ENCODE measurements around the gene AK6. TPM values are rescaled to one million over a fixed set of nuclear protein-coding genes. Genes with fewer than 3 reads are reported as not detected.
A peak's percentile ranks its signal among the peaks of the same experiment; 100 is the strongest.

Gene AK6
- total RNA-seq, 3 donors from 2014 or later (not counting 1 experiment from before 2014, with no cell fraction given) = 5.8 to 10.8 (median 9.7) TPM

DNA sequence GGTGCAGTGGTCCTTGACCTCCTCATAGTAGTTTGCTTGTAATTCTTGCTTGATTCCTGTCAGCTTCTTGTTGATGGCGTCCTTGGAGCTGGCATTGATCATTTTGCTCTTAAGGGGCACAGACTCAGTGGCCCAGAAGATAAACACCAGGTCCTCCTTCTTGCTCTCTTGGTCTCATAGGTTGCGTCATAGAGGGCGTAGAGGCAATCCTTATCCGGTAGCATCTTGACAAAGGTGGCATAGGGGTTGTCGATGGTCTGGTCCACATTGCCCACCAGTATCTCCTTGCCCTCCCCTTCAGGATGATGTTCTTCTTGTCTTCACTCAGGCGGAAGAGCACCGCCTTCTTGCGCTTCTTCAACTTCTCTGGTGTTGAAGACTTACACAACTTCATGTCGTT, 55.9 kb downstream of the AK6 start:
- Histone ChIP-seq H3K4me3 (ENCODE audit: low read length) (no peak overlapping the region), H3K27ac (ENCODE audit: low read length) (no peak overlapping the region), H3K27me3 (ENCODE audit: control insufficient read depth, insufficient read depth, low read length) (no peaks in the 10 kb centered on the region), H3K4me1 (ENCODE audit: control insufficient read depth, insufficient read depth, low read length) (no peaks in the 10 kb centered on the region), H3K36me3 (ENCODE audit: control insufficient read depth, insufficient read depth, low read length) (peaks cover 5% of the 10 kb centered on the region), H3K9me3 (ENCODE audit: control insufficient read depth, insufficient read depth, low read length) (peaks cover 3% of the 10 kb centered on the region)
- H3K9me3 Mint-ChIP-seq = no peaks in the 10 kb centered on the region
- DNase-seq = no peak
- H3K27ac Mint-ChIP-seq = no peak overlapping the region
- H3K36me3 Mint-ChIP-seq = peaks cover 6% of the 10 kb centered on the region
- no peak overlapping the region for H3K4me3 Mint-ChIP-seq
- H3K27me3 Mint-ChIP-seq (ENCODE audit: low read depth in 2 of 2) = no peaks in the 10 kb centered on the region
- 96% methylated on average over 9 of the region's 9 CpGs for WGBS (ENCODE audit: insufficient coverage)
- ATAC-seq = peak in 1 of 3 donors; percentile 39
- no peak for TF ChIP-seq CTCF (IDR thresholded peaks at IDR 0.05)
- no peaks in the 10 kb centered on the region for H3K4me1 Mint-ChIP-seq
- intact Hi-C loops (cut with micrococcal nuclease) = no loop called here

GRCh38 chr5:69312459-69313160, 56.7 kb downstream of the AK6 start:
- no peak for TF ChIP-seq CTCF (IDR thresholded peaks at IDR 0.05)
- DNase-seq = no peak
- H3K27me3 Mint-ChIP-seq (ENCODE audit: low read depth in 2 of 2) = no peaks in the 10 kb centered on the region
- peaks cover 3% of the 10 kb centered on the region for H3K9me3 ChIP-seq (ENCODE audit: control insufficient read depth, insufficient read depth, low read length)
- 65% methylated on average over 5 of the region's 5 CpGs for WGBS (ENCODE audit: insufficient coverage)
- H3K4me1 ChIP-seq (ENCODE audit: control insufficient read depth, insufficient read depth, low read length) = no peaks in the 10 kb centered on the region
- intact Hi-C loops (cut with micrococcal nuclease) = no loop called here
- H3K4me1 Mint-ChIP-seq = no peaks in the 10 kb centered on the region
- peaks cover 7% of the 10 kb centered on the region for H3K36me3 ChIP-seq (ENCODE audit: control insufficient read depth, insufficient read depth, low read length)
- no peak overlapping the region for H3K27ac Mint-ChIP-seq
- H3K9me3 Mint-ChIP-seq = no peaks in the 10 kb centered on the region
- no peak overlapping the region for H3K4me3 ChIP-seq (ENCODE audit: low read length)
- H3K36me3 Mint-ChIP-seq = peaks cover 13% of the 10 kb centered on the region
- ATAC-seq = peak in 1 of 3 donors; percentile 67
- H3K4me3 Mint-ChIP-seq = no peak overlapping the region
- H3K27me3 ChIP-seq (ENCODE audit: control insufficient read depth, insufficient read depth, low read length) = no peaks in the 10 kb centered on the region
- no peak overlapping the region for H3K27ac ChIP-seq (ENCODE audit: low read length)

DNA sequence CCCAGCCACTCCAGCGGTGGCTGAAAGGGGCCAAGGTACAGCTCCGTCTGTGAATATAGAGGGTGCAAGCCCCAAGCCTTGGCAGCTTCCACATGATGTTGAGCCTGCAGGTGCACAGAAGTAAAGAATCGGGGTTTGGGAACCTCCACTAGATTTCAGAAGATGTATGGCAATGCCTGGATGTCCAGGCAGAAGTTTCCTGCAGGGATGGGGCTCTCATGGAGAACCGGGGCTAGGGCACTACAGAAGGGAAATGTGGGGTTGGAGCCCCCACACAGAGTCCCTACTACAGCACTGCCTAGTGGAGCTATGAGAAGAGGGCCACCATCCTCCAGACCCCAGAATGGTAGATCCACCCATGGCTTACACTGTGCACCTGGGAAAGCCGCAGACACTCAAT, 59.9 kb downstream of the AK6 start:
- Mint-ChIP-seq H3K4me3 (no peak overlapping the region), H3K4me1 (no peaks in the 10 kb centered on the region)
- WGBS (ENCODE audit: insufficient coverage) = 99% methylated on average over 5 of the region's 5 CpGs

More for the DNA sequence above, 59.9 kb downstream of the AK6 start:
- ATAC-seq = no peak
- no peaks in the 10 kb centered on the region for H3K9me3 Mint-ChIP-seq
- Histone ChIP-seq H3K4me3 (ENCODE audit: low read length) (no peak overlapping the region), H3K36me3 (ENCODE audit: control insufficient read depth, insufficient read depth, low read length) (peaks cover 7% of the 10 kb centered on the region), H3K4me1 (ENCODE audit: control insufficient read depth, insufficient read depth, low read length) (no peaks in the 10 kb centered on the region), H3K27me3 (ENCODE audit: control insufficient read depth, insufficient read depth, low read length) (no peaks in the 10 kb centered on the region), H3K27ac (ENCODE audit: low read length) (no peak overlapping the region), H3K9me3 (ENCODE audit: control insufficient read depth, insufficient read depth, low read length) (peaks cover 3% of the 10 kb centered on the region)
- DNase-seq = no peak
- TF ChIP-seq CTCF (IDR thresholded peaks at IDR 0.05) = no peak
- H3K27ac Mint-ChIP-seq = no peak overlapping the region
- H3K27me3 Mint-ChIP-seq (ENCODE audit: low read depth in 2 of 2) = no peaks in the 10 kb centered on the region
- peaks cover 13% of the 10 kb centered on the region for H3K36me3 Mint-ChIP-seq
- intact Hi-C loops (cut with micrococcal nuclease) = no loop called here

All from natural killer cell (primary cell).